ENCODE data around the gene STPG4. TPM values are rescaled to one million over a fixed set of nuclear protein-coding genes. Genes with fewer than 3 reads are reported as not detected.

Gene STPG4
- total and polyA plus RNA-seq, 3 donors from 2014 or later, result 3.0 to 19.4 (median 8.5) TPM

GRCh38 chr2:47194410-47194809 is 39.3 kb upstream of the STPG4 start:
- intact Hi-C loops (cut with DNase I; ENCODE audit: low total_unique reads), result no loop called here
- DNase-seq, result no peak
- Histone ChIP-seq H3K36me3 (ENCODE audit: low read depth, missing control alignments) (no peaks in the 10 kb centered on the region), H3K4me3 (no peak overlapping the region), H3K27ac (no peak overlapping the region), H3K27me3 (no peaks in the 10 kb centered on the region), H3K4me1 (peaks cover 19% of the 10 kb centered on the region), H3K9me3 (no peaks in the 10 kb centered on the region)
- TF ChIP-seq POLR2A (IDR thresholded peaks at IDR 0.05) (no peak), CTCF (IDR thresholded peaks at IDR 0.05) (no peak)

GRCh38 chr2:47193607-47194006 is 38.5 kb upstream of the STPG4 start:
- TF ChIP-seq CTCF (IDR thresholded peaks at IDR 0.05) (no peak), POLR2A (IDR thresholded peaks at IDR 0.05) (no peak)
- Histone ChIP-seq H3K36me3 (ENCODE audit: low read depth, missing control alignments) (no peaks in the 10 kb centered on the region), H3K4me3 (no peak overlapping the region), H3K27me3 (no peaks in the 10 kb centered on the region), H3K9me3 (no peaks in the 10 kb centered on the region), H3K4me1 (peaks cover 19% of the 10 kb centered on the region), H3K27ac (no peak overlapping the region)
- WGBS, 2 donors, result 60% methylated on average over 6 of the region's 6 CpGs
- no peak for DNase-seq
- intact Hi-C loops (cut with DNase I; ENCODE audit: low total_unique reads), result no loop called here

GRCh38 chr2:47190188-47190881 is 35.2 kb upstream of the STPG4 start:
- Histone ChIP-seq H3K4me1 (peaks cover 19% of the 10 kb centered on the region), H3K9me3 (no peaks in the 10 kb centered on the region), H3K36me3 (ENCODE audit: low read depth, missing control alignments) (no peaks in the 10 kb centered on the region), H3K27me3 (no peaks in the 10 kb centered on the region), H3K4me3 (no peak overlapping the region), H3K27ac (no peak overlapping the region)
- no peak for DNase-seq
- TF ChIP-seq CTCF (IDR thresholded peaks at IDR 0.05), result no peak
- TF ChIP-seq POLR2A (IDR thresholded peaks at IDR 0.05), result no peak
- intact Hi-C loops (cut with DNase I; ENCODE audit: low total_unique reads), result no loop called here
- 93 to 100% methylated on average over 1 of the region's 1 CpG for WGBS, 2 donors

DNA sequence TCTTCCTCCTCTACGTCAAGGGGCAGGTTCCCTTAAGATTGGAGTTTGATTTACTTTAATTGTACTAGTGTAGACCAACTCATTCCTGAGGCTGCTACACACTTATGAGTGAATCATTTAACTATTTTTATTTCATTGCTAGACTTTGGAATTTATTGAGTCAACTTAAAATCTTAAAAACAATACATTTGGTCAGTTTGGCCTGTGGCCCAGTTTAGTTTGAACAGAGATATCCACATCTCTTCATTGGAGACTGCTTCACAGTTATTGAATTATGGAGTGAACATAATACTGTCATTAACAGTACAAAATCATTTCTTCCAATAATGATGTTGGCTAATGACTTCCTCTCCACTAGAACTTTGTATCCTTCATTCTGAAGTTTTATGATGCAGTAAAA is 34.5 kb upstream of the STPG4 start:
- 89 to 95% methylated on average over 1 of the region's 1 CpG for WGBS, 2 donors
- H3K9me3 ChIP-seq, result no peaks in the 10 kb centered on the region
- intact Hi-C loops (cut with DNase I; ENCODE audit: low total_unique reads), result no loop called here
- no peak for TF ChIP-seq POLR2A (IDR thresholded peaks at IDR 0.05)
- TF ChIP-seq CTCF (IDR thresholded peaks at IDR 0.05), result no peak
- no peak overlapping the region for H3K27ac ChIP-seq
- peaks cover 19% of the 10 kb centered on the region for H3K4me1 ChIP-seq
- H3K27me3 ChIP-seq, result no peaks in the 10 kb centered on the region
- no peaks in the 10 kb centered on the region for H3K36me3 ChIP-seq (ENCODE audit: low read depth, missing control alignments)
- H3K4me3 ChIP-seq, result no peak overlapping the region
- no peak for DNase-seq

DNA sequence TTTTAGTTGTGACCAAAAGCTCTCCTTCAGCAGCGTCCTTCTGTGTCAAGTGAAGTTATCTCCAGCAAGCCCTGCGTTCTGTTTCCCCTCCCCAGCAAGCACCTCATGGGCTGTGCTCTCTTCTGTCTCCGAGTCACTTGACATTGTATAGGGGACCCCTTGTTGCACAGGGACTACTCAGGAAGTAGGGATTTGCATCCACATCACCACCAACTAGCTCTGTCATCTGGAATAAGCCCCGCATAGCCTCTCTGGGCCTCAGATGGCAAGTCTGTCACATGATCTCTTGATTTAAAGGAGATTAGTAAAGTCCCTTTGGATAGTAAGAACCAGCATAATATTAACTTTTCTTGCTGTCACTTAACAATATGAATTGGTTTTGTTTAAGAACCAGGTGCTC is 32.0 kb upstream of the STPG4 start:
- intact Hi-C loops (cut with DNase I; ENCODE audit: low total_unique reads), result no loop called here
- 88 to 93% methylated on average over 4 of the region's 4 CpGs for WGBS, 2 donors
- H3K4me3 ChIP-seq, result no peak overlapping the region
- peaks cover 6% of the 10 kb centered on the region for H3K4me1 ChIP-seq
- H3K36me3 ChIP-seq (ENCODE audit: low read depth, missing control alignments), result no peaks in the 10 kb centered on the region
- DNase-seq, result no peak
- TF ChIP-seq CTCF (IDR thresholded peaks at IDR 0.05) (no peak), POLR2A (IDR thresholded peaks at IDR 0.05) (no peak)
- H3K27ac ChIP-seq, result no peak overlapping the region
- no peaks in the 10 kb centered on the region for H3K9me3 ChIP-seq
- no peaks in the 10 kb centered on the region for H3K27me3 ChIP-seq
